DMS 273 treated with DMSO at 0.1 percent for 48 hours (cell line): Measurements from ENCODE around the gene ADORA1.

Source experiments
- DNase-seq: peaks from one replicate; lab custom pipeline; 2025; lab: John Stamatoyannopoulos, UW

Gene ADORA1

DNA sequence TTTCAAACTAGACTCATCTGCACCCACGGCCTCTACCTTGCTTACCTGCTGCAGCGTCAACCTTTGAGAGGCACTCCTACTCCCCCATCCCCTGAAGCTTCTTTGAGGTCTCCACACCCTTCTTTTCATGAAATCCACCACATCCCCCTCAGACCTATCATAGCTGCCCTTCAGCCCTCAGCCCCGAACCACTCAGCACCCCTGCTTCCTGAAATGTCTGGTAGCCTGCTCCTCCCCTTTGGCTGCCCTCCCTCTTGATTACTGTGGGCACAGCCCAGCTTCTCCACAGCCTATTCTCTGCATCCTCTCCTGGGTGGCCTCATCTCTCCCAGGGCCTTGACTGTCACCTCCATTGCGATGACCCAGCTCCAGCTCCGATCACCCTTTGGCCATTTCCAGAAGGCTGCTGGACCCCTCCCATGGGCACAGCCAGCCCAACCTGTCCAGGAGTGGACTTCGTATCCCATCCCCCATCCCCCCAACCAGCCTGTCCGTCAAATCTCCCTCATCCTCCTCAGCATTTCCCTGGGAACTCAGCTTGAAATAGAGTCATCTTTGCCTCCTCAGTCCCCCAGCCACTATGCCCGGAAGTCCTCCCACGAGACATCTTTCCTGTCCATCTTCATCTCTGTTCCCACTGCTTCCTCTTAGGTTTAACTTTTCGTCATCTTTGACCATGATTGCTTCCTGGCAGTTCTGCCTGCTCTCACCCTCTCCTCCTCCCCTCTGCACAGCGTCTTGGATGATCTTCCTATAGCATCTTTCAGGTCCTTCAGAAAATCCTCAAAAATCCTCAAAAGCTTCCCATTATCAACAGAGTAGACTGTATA lies 6.1 kb upstream of the ADORA1 start:
- DNase-seq: no peak

GRCh38 chr1:203122159-203122558 lies 5.4 kb upstream of the ADORA1 start:
- no peak for DNase-seq

DNA sequence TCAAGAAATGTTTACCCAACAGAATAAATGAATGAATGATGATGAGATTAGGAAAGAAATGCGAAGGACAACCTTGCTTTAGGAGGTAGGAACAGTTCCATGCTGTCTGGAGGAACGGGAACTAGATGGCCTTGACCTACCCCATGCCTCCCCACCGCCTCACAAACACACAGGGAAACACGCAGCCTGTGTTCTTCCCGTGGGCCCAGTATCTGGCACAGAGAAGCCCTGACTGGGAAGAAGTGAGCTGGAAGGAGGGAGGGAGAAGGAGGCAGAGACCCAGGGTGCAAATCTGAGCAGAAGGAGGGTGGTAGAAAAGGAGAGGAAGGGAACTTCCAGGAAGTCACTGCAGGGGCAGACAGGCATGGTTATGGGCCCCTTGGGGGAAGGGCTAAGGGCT lies 3.5 kb upstream of the ADORA1 start:
- no peak for DNase-seq

DNA sequence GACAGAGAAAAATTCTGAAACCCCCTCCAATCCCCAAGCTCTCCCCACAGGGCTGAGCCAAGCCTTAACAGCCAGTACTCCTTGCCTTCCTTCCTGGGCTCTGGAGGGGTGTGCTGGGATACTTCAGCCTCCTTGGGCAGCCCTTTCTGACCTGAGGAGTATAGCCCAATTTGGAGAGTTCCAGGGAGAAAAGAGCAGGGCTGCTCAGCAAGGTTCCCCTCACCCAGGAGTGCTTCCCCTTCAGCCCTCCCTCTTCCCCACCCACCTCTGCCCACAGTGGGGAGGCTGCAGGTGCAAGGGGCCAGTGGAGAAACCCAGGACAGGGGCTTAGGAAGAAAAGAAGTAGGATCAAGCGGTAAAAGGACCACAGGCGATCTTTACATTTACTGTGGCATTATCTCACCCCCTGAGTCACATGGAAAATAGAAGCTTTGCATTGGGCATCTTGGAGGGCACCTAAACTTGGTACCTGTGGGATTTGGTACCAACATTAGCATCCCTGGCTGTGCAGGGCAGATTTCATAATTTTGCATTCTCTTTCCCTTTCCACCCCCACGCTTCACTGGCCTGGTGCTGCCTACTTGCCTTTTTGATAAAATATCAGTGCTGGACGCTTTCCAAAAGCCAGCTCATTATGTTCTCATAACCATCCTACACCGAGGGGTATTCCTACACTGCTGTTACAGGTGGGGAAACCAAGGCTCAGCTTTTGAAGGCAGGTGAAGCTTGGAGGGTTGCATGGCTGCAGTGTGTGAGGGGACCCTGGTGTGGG lies 2.8 kb upstream of the ADORA1 start:
- DNase-seq: no peak

DNA sequence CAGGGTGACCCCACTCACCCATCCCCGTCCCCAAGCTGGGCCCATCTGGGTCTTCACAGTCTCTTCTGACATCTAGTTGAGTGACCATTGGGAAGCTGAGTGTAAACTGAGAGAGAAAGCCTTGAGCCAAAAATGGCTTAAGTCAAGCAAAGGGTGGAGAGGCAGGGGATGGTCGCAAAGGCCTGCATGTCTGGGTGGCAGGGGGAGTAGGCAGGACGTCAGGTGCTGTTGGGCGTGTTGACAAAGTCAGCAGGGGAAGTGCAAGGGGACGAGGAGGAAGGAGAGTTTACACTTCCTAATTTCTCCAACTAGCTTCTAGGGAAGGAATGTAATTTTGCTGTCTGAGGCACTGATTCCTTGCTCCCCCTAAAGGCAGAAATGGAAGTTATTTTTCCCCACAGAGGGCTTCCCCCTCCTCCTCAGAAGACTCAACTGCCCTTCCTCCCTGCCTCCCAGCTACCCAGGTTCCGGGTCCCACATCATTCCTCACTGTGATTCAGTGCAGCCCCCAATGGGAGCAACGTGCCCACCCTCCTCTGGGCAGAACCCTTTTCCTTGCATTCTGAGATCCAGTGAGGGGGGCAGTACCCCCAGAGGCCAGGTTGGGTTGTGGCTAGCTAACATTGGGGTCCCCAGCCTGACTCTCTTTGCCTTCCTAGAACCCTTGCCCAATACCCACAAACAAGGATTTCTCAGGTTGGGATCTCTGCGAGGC lies 1.2 kb upstream of the ADORA1 start:
- DNase-seq: no peak

- DNase-seq: no peak
These were observed 460 bp upstream of the ADORA1 start for GRCh38 chr1:203126866-203127665.

- no peak for DNase-seq
These were observed 847 bp downstream of the ADORA1 start for GRCh38 chr1:203128431-203128715.

GRCh38 chr1:203128716-203129500 lies 1.4 kb downstream of the ADORA1 start:
- no peak for DNase-seq

- no peak for DNase-seq
These were observed 2.1 kb downstream of the ADORA1 start for GRCh38 chr1:203129501-203130231.

DNA sequence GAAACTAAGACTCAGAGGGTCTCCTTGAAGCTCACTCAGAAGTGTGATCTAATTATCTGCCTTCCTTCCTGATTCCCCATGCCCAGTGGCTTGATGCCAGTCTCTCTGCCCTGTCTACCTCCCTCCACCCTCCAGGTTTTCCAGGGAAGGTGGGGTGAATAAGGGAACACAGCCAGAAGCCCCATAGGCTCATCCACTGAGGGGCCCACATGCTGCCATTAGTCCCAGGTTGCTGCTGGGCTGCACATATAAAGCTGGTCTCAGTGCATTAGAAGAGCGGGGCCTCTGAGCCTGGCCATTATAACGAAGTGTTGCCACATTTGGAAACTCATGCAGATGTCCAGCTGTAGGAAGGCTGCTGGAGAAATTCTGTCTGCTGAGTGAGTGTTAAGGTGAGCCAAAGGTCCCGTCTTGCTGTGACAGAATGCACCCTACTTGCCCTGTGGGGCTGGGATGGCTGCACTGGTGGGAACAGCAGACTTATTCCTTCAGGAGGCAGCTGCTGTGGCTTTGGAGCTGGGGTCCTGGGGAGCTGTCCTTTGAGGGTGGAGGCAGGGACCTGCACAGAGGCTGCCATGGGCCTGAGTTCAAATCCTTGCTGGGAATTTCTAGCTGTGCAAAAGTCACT lies 2.9 kb downstream of the ADORA1 start:
- no peak for DNase-seq

DNA sequence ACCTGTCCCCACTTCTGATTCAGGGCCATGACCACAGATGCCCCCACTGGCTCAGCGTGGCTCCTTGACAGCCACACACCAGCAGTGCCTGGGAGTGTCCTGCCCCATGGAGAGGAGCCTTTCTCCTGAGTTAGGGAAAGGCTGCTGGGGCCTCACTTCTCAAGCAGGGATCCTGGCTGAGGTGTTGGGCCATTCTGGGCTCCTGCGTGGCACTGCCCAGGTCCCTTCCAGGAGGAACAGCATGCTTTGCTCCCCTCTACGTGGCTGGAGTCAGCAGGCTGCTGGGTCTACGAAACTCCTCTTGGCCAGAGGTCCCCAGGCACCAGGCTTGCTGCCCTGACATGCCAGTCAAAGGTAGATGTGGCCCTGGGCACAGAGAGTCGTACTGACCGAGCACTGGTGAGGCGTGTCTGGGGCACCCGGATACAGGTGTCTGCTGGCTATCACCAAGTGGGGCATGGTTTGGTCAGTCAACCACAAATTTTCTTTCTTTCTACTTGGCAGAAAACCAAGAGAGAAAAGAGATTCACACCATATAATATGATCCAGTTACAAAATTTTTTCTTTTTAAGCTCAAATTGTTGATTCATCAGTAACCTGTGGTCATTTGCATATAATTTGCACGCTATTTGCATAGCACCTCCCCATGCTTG lies 4.1 kb downstream of the ADORA1 start:
- no peak for DNase-seq

GRCh38 chr1:203133970-203134725 lies 6.6 kb downstream of the ADORA1 start:
- DNase-seq: no peak

- no peak for DNase-seq
These were observed 8.2 kb downstream of the ADORA1 start for GRCh38 chr1:203135636-203136305.

GRCh38 chr1:203136409-203137042 lies 9.0 kb downstream of the ADORA1 start:
- no peak for DNase-seq

DNA sequence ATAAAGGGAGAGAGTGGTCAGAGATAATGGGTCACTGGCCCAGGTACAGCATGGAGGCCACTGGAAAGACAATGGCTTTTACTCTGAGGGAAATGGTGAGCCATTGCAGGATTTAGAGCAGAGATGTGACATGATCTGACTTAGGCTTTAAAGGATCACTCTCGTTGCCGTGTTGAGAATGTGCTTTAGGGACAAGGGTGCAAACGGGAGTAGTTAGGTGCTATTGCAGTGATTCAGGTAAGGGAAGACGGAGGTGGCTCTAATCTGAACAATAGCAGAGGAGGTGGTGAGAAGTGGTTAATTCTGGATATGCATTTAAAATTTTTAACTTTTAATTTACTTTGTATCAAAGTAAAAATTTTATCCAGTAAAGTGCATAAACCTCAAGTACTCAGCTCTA lies 9.8 kb downstream of the ADORA1 start:
- no peak for DNase-seq

DNA sequence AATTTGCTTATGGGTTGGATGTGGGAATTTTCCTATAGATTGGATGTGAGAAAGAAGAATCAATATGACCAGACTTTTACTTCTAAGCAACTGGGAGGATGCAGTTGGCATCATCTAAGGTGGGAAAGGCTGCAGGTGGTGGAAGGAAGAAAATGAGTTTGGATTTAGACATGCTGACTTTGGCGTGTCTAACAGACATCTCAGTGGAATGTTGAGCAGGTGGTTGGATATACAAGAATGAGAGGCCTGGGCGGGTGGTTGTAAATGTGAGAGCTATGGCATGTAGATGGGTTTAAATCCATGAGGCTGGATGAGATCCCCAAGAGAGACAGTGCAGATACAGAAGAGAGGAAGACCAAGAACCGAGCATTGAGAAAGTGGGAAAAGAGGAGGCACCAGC lies 10.5 kb downstream of the ADORA1 start:
- no peak for DNase-seq

DNA sequence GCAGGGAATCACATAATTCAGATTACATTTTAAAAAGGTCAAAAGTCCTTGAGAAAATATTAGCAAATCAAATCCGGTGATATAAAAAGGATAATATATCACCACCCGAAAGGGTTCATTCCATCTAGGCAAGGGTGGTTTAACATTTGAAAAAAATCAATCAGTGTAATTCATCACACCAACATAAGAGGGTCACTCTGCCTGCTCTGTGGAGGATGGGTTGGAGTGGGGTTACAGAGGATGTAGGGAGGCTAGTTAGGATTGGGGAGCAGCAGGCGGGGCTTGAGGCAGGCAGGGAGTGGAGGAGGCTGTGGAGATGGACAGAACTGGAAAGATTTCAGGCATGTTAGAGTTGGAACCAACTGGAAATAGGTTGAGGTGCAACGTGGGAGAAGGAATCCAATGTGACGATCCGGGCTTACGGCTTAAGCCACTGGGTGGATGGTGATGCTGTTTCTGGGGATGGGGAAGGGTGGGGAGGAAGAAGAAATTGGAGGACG lies 12.5 kb downstream of the ADORA1 start:
- DNase-seq: no peak
